Measurements from ENCODE around the gene GCDH. TPM values are rescaled to one million over a fixed set of nuclear protein-coding genes. Genes with fewer than 3 reads are reported as not detected.

GCDH gene
- total RNA-seq, 4 donors from 2014 or later = 31.2 to 63.7 (median 46.7) TPM

DNA sequence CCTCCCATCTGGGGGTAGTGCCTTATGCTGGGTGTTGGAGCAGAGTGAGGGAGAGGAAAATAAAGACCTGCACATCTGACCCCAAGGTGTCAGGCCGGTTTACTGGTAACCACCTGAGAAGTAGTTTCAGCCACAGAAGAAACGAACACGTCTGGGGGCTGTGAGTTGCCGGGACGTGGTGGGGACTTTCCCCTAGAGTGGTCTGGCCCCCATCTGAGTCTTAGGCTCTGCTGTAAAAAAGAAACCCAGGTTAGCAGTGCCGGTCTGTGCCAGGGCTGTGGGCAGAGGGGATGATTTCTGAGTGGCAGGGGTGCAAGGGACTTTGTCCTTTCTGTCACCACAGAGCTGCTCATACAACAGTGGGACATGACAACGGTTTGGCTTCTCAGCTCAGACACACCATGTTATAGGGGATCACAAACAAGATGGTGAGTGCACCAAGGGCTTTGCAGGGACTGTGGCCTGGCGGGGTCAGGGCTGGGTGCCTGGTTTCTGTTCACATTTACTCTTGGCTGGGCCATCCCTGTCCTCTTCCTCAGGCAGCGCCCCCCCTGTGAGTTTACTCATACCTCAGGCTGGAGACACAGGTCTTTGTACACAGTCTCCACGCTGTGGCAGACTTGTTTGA is 9.0 kb downstream of the GCDH start:
- intact Hi-C loops (cut with DNase I) = no loop called here
- Histone ChIP-seq H3K9me3 (no peaks in the 10 kb centered on the region), H3K36me3 (peaks cover 3 to 4% of the 10 kb centered on the region in 2 donors), H3K27me3 (no peaks in the 10 kb centered on the region), H3K4me1 (no peaks in the 10 kb centered on the region), H3K27ac (no peak overlapping the region), H3K4me3 (replicated peaks in 1 of 3) (no peak overlapping the region)
- TF ChIP-seq POLR2A (IDR thresholded peaks at IDR 0.05) (no peak), CTCF (IDR thresholded peaks at IDR 0.05) (no peak)
- no peak for DNase-seq
- WGBS, 2 donors = 89 to 93% methylated on average over 7 to 10 of the region's 10 CpGs

GRCh38 chr19:12907166-12907565 is 16.2 kb downstream of the GCDH start:
- no peaks in the 10 kb centered on the region for H3K9me3 ChIP-seq
- H3K27ac ChIP-seq = no peak overlapping the region
- no peaks in the 10 kb centered on the region for H3K27me3 ChIP-seq
- no peak overlapping the region for H3K4me3 ChIP-seq (replicated peaks in 1 of 3)
- DNase-seq = no peak
- TF ChIP-seq CTCF (IDR thresholded peaks at IDR 0.05) (no peak), POLR2A (IDR thresholded peaks at IDR 0.05) (no peak)
- WGBS, 2 donors = 94 to 95% methylated on average over 9 of the region's 9 CpGs
- no peaks in the 10 kb centered on the region for H3K36me3 ChIP-seq
- intact Hi-C loops (cut with DNase I) = no loop called here
- H3K4me1 ChIP-seq = peaks cover 1 to 5% of the 10 kb centered on the region in 2 donors

GRCh38 chr19:12912571-12912970 is 21.6 kb downstream of the GCDH start:
- peak in 1 of 2 donors; percentile 18 for DNase-seq
- Histone ChIP-seq H3K4me3 (replicated peaks in 1 of 3) (no peak overlapping the region), H3K27me3 (no peaks in the 10 kb centered on the region), H3K36me3 (no peaks in the 10 kb centered on the region), H3K4me1 (peaks cover 22 to 29% of the 10 kb centered on the region in 2 donors), H3K27ac (peak overlapping the region; percentile 79 to 86 (median 80)), H3K9me3 (no peaks in the 10 kb centered on the region)
- TF ChIP-seq POLR2A (IDR thresholded peaks at IDR 0.05) (no peak), CTCF (IDR thresholded peaks at IDR 0.05) (no peak)
- whole genome bisulfite sequencing, 2 donors = 17 to 18% methylated on average over 4 of the region's 4 CpGs
- intact Hi-C loops (cut with DNase I) = no loop called here

DNA sequence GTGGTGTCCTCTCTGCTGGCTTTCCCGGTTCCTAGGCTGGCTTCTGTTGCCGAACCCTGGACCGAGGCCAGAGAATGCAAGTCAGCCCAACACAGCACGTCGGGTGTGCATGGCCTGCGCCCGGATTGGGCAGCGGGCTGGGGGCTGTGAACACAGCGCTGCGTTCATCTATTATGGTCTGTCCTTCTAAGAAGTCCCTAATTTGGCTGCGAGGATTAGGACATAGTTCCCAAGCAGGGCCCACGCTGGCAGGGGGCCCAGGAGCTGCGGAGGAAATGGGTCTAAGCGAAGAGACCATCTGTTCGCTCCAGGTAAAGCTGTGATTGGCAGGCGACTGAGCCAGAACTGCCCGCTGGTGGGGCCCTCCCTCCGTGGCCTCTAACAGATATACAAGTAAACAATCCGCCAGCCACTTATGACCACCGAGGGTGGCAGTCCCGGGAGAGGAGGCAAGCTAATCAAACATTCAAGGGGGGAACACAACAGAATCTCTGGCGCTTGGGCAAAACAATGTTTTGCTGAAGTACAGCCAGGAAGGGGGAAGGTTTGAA is 22.1 kb downstream of the GCDH start:
- Histone ChIP-seq H3K27me3 (no peaks in the 10 kb centered on the region), H3K9me3 (no peaks in the 10 kb centered on the region), H3K36me3 (no peaks in the 10 kb centered on the region), H3K27ac (peak overlapping the region; percentile 79 to 86 (median 80)), H3K4me3 (replicated peaks in 1 of 3) (peak overlapping the region in 1 of 3 donors; percentile 1), H3K4me1 (peaks cover 22 to 29% of the 10 kb centered on the region in 2 donors)
- intact Hi-C loops (cut with DNase I) = no loop called here
- DNase-seq = peak; percentile 89 to 93
- WGBS, 2 donors = 2 to 7% methylated on average over 18 to 19 of the region's 22 CpGs
- TF ChIP-seq CTCF (IDR thresholded peaks at IDR 0.05) = no peak
- TF ChIP-seq POLR2A (IDR thresholded peaks at IDR 0.05) = peak in 1 of 2 donors; percentile 43
